AML-193 (cell line): Measurements from ENCODE around the gene PLEKHG5.

Source experiments
- DNase-seq, 2 experiments: peaks; one replicate each; lab custom pipeline; 2025; lab: John Stamatoyannopoulos, UW

Gene PLEKHG5

GRCh38 chr1:6477039-6477820 lies 14.2 kb downstream of the PLEKHG5 start:
- no peak for DNase-seq

GRCh38 chr1:6476483-6476882 lies 15.0 kb downstream of the PLEKHG5 start:
- no peak for DNase-seq

GRCh38 chr1:6475381-6476133 lies 15.9 kb downstream of the PLEKHG5 start:
- peak in 1 of 2 experiments; percentile 23 for DNase-seq

- DNase-seq: no peak
Observed at GRCh38 chr1:6474815-6475282, 16.6 kb downstream of the PLEKHG5 start.

GRCh38 chr1:6473974-6474814 lies 17.3 kb downstream of the PLEKHG5 start:
- no peak for DNase-seq

- DNase-seq: no peak
Observed at GRCh38 chr1:6473156-6473555, 18.3 kb downstream of the PLEKHG5 start.

- no peak for DNase-seq
Observed at GRCh38 chr1:6472391-6472790, 19.1 kb downstream of the PLEKHG5 start.

GRCh38 chr1:6471970-6472368 lies 19.5 kb downstream of the PLEKHG5 start:
- DNase-seq: no peak

- DNase-seq: no peak
Observed at GRCh38 chr1:6471086-6471969, 20.1 kb downstream of the PLEKHG5 start.

GRCh38 chr1:6470132-6471085 lies 21.1 kb downstream of the PLEKHG5 start:
- no peak for DNase-seq

- no peak for DNase-seq
Observed at GRCh38 chr1:6468729-6469461, 22.6 kb downstream of the PLEKHG5 start.

- DNase-seq: no peak
Observed at GRCh38 chr1:6467744-6468688, 23.5 kb downstream of the PLEKHG5 start.

- DNase-seq: no peak
Observed at GRCh38 chr1:6467224-6467623, 24.2 kb downstream of the PLEKHG5 start.

GRCh38 chr1:6466751-6467150 lies 24.7 kb downstream of the PLEKHG5 start:
- DNase-seq: no peak

GRCh38 chr1:6466023-6466422 lies 25.4 kb downstream of the PLEKHG5 start, which contains the start of gene TNFRSF25:
TSS of gene TNFRSF25 (minus strand) at chr1:6466173. CDS start at chr1:6466107, 66 bp downstream.
- DNase-seq: no peak

- no peak for DNase-seq
Observed at GRCh38 chr1:6465461-6466005, 25.9 kb downstream of the PLEKHG5 start.

GRCh38 chr1:6464915-6465314 lies 26.6 kb downstream of the PLEKHG5 start:
- DNase-seq: no peak

- DNase-seq: peak in 1 of 2 experiments; percentile 5
Observed at GRCh38 chr1:6464514-6464836, 27.0 kb downstream of the PLEKHG5 start.
